HG03354 (cell line): ENCODE measurements around the gene ACTBL2.

Experiments
- ATAC-seq: cut with Tn5 transposase; IDR thresholded peaks from one replicate; pipeline ENCODE4 v1.9.1; 2021; ENCODE audit warnings: mild to moderate bottlenecking; ENCODE audit not compliant: unreplicated experiment, poor library complexity, severe bottlenecking

ACTBL2 gene

GRCh38 chr5:57453728-57454127 lies 28.9 kb downstream of the ACTBL2 start:
- no peak for ATAC-seq

GRCh38 chr5:57452885-57453284 lies 29.7 kb downstream of the ACTBL2 start:
- no peak for ATAC-seq

- no peak for ATAC-seq
Observed at GRCh38 chr5:57450991-57451876, 31.4 kb downstream of the ACTBL2 start.

GRCh38 chr5:57448751-57449150 lies 33.9 kb downstream of the ACTBL2 start:
- ATAC-seq = no peak

- ATAC-seq = no peak
Observed at GRCh38 chr5:57448287-57448686, 34.3 kb downstream of the ACTBL2 start.

- no peak for ATAC-seq
Observed at GRCh38 chr5:57447658-57448057, 35.0 kb downstream of the ACTBL2 start.

- ATAC-seq = no peak
Observed at GRCh38 chr5:57446966-57447365, 35.6 kb downstream of the ACTBL2 start.

GRCh38 chr5:57445705-57446037 lies 36.9 kb downstream of the ACTBL2 start:
- no peak for ATAC-seq

GRCh38 chr5:57445006-57445704 lies 37.5 kb downstream of the ACTBL2 start:
- no peak for ATAC-seq

- ATAC-seq = no peak
Observed at GRCh38 chr5:57442080-57442839, 40.4 kb downstream of the ACTBL2 start.

- ATAC-seq = no peak
Observed at GRCh38 chr5:57441557-57441956, 41.1 kb downstream of the ACTBL2 start.

- no peak for ATAC-seq
Observed at GRCh38 chr5:57439601-57440000, 43.0 kb downstream of the ACTBL2 start.

- no peak for ATAC-seq
Observed at GRCh38 chr5:57437976-57438805, 44.4 kb downstream of the ACTBL2 start.

- no peak for ATAC-seq
Observed at GRCh38 chr5:57436586-57436985, 46.0 kb downstream of the ACTBL2 start.

GRCh38 chr5:57435701-57436134 lies 46.9 kb downstream of the ACTBL2 start:
- no peak for ATAC-seq

GRCh38 chr5:57434683-57435082 lies 47.9 kb downstream of the ACTBL2 start:
- no peak for ATAC-seq

GRCh38 chr5:57434227-57434640 lies 48.4 kb downstream of the ACTBL2 start:
- ATAC-seq = no peak

GRCh38 chr5:57432876-57433275 lies 49.7 kb downstream of the ACTBL2 start:
- ATAC-seq = no peak

GRCh38 chr5:57431759-57432158 lies 50.9 kb downstream of the ACTBL2 start:
- no peak for ATAC-seq
